HCT116 (cell line): Measurements from ENCODE around the gene DIO1. TPM values are rescaled to one million over a fixed set of nuclear protein-coding genes. Genes with fewer than 3 reads are reported as not detected.
A peak's percentile ranks its signal among the peaks of the same experiment; 100 is the strongest.

ENCODE experiments used
- ATAC-seq: fragments of 200-7000 bp; cut with Tn5 transposase; 2 replicates; pipeline ENCODE4 v1.9.1; 2020; ENCODE audit warnings: mild to moderate bottlenecking, moderate library complexity
- BruUV-seq: library from RNA; stranded (reverse); fragments of 400-500 nt; replicated peaks from 2 replicates; lab custom pipeline; 2021; lab: Mats Ljungman, UMichigan
- CTCF ChIA-PET: fragments of 300-600 bp; sonication (Branson Sonifier 250); formaldehyde crosslinking; loops from one replicate; lab custom pipeline; 2021; ENCODE audit warnings: antibody characterized with exemption; lab: Charles Lee
- POLR2A ChIA-PET: fragments of 300-600, 350-600 bp; sonication (Branson Sonifier 250); formaldehyde crosslinking; loops from one replicate; lab custom pipeline; 2021; ENCODE audit warnings: antibody characterized with exemption; lab: Charles Lee
- RAD21 ChIA-PET, 2 experiments: fragments of 300-600 bp; sonication (Branson Sonifier 250); formaldehyde crosslinking; loops; one replicate each; lab custom pipeline; 2023; ENCODE audit warnings: low total read pairs in 2 of 2; ENCODE audit not compliant: uncharacterized antibody in 2 of 2, unreplicated experiment in 2 of 2, low non-redundant PET in 1 of 2; lab: Charles Lee
- DNase-seq: peaks from one replicate; pipeline ENCODE4 v3.0.0-alpha.2; 2010; ENCODE audit warnings: low read depth, low spot score
- H2AFZ ChIP-seq: fragments of 200-600 bp; shearing (Covaris generic), sonication (generic); 2 replicates; pipeline ENCODE4 v1.6.1; 2017; ENCODE audit warnings: low read depth, mixed run types, mixed read lengths, antibody characterized with exemption, low read length; ENCODE audit not compliant: poor library complexity, severe bottlenecking
- H3K27ac ChIP-seq: 2 replicates; pipeline ENCODE4 v1.5.1; 2012; ENCODE audit warnings: low read depth, low read length
- H3K27me3 ChIP-seq: fragments of 200-600 bp; sonication (generic); 2 replicates; pipeline ENCODE4 v1.6.1; 2016; ENCODE audit warnings: mixed run types, low read length, mixed read lengths; ENCODE audit not compliant: insufficient read depth
- H3K36me3 ChIP-seq, 2 experiments: fragments of 200-500 bp in 1 of 2; fragments of 200-600 bp in 1 of 2; sonication (Bioruptor generic) in 1 of 2; sonication (generic) in 1 of 2; 2 replicates each; pipeline versions ENCODE4 v1.5.1 to v1.6.1; 2014 to 2016; ENCODE audit warnings: low read length in 2 of 2, inconsistent platforms in 1 of 2, mixed read lengths in 1 of 2, mixed run types in 1 of 2; ENCODE audit not compliant: insufficient read depth in 2 of 2, control insufficient read depth in 1 of 2
- H3K4me1 ChIP-seq, 2 experiments: fragments of 200-600 bp in 1 of 2; sonication (generic) in 1 of 2; 2 replicates each; pipeline versions ENCODE4 v1.5.1 to v1.6.1; 2012 to 2017; ENCODE audit warnings: low read length in 2 of 2, inconsistent platforms in 1 of 2, mild to moderate bottlenecking in 1 of 2, mixed read lengths in 1 of 2, mixed run types in 1 of 2, moderate library complexity in 1 of 2; ENCODE audit not compliant: insufficient read depth in 2 of 2, control insufficient read depth in 1 of 2
- H3K4me2 ChIP-seq: fragments of 200-600 bp; sonication (generic); 2 replicates; pipeline ENCODE4 v1.6.1; 2017; ENCODE audit warnings: mixed run types, low read length, mixed read lengths
- H3K4me3 ChIP-seq, 2 experiments: fragments of 200-600 bp in 1 of 2; sonication (generic) in 1 of 2; replicated peaks in 1 of 2; 2 replicates each; pipeline ENCODE4 v1.5.1; 2011 to 2016; ENCODE audit warnings: low read length in 2 of 2, control low read depth in 1 of 2, low read depth in 1 of 2, mild to moderate bottlenecking in 1 of 2, mixed read lengths in 1 of 2, mixed run types in 1 of 2
- H3K79me2 ChIP-seq: fragments of 200-600 bp; sonication (generic); 2 replicates; pipeline ENCODE4 v1.6.1; 2017; ENCODE audit warnings: mild to moderate bottlenecking, mixed run types, low read length, moderate library complexity, mixed read lengths; ENCODE audit not compliant: insufficient read depth
- H3K9ac ChIP-seq: fragments of 200-600 bp; sonication (generic); 2 replicates; pipeline ENCODE4 v1.6.1; 2016; ENCODE audit warnings: low read length, mixed read lengths
- H3K9me2 ChIP-seq: fragments of 200-600 bp; sonication (generic), shearing (Covaris generic); 2 replicates; pipeline ENCODE4 v1.6.1; 2017; ENCODE audit warnings: mixed run types, mild to moderate bottlenecking, moderate library complexity; ENCODE audit not compliant: insufficient read depth
- H3K9me3 ChIP-seq, 2 experiments: fragments of 200-500 bp in 1 of 2; fragments of 200-600 bp in 1 of 2; sonication (Bioruptor generic) in 1 of 2; sonication (generic) in 1 of 2; 2 replicates each; pipeline ENCODE4 v1.6.1; 2014 to 2017; ENCODE audit warnings: low read length in 2 of 2, mixed read lengths in 2 of 2, inconsistent platforms in 1 of 2, low read depth in 1 of 2, mild to moderate bottlenecking in 1 of 2, mixed run types in 1 of 2, moderate library complexity in 1 of 2; ENCODE audit not compliant: control insufficient read depth in 1 of 2, insufficient read depth in 1 of 2
- H4K20me1 ChIP-seq: fragments of 200-600 bp; sonication (generic), shearing (Covaris generic); 2 replicates; pipeline ENCODE4 v1.6.1; 2017; ENCODE audit warnings: mixed run types, mild to moderate bottlenecking, moderate library complexity; ENCODE audit not compliant: insufficient read depth
- EZH2 ChIP-seq: fragments of 200-600 bp; sonication (generic); IDR thresholded peaks from 2 replicates; pipeline ENCODE4 v1.6.1; 2017; ENCODE audit warnings: antibody characterized with exemption, mixed run types
- SP1 ChIP-seq: IDR thresholded peaks from 2 replicates; pipeline ENCODE4 v1.6.1; 2012; ENCODE audit warnings: low read depth
- intact Hi-C: fragments of 100-400 bp; cut with micrococcal nuclease; formaldehyde crosslinking; loops from 2 replicates; pipeline ENCODE4 v1.10.0; 2022
- total RNA-seq: library from RNA; stranded (reverse); gene quantifications from one replicate; pipeline ENCODE4 v1.2.1, GENCODE V29; 2021; ENCODE audit not compliant: unreplicated experiment
- TF ChIP-seq, protein P1 (sequence below): IDR thresholded peaks from 2 replicates; pipeline ENCODE4 v1.6.1; 2011; ENCODE audit warnings: mild to moderate bottlenecking, low read length, moderate library complexity; ENCODE audit not compliant: insufficient replicate concordance; ENCODE audit errors: extremely low read depth

Gene DIO1
- total RNA-seq, 1 experiment from 2014 or later: not detected

DNA sequence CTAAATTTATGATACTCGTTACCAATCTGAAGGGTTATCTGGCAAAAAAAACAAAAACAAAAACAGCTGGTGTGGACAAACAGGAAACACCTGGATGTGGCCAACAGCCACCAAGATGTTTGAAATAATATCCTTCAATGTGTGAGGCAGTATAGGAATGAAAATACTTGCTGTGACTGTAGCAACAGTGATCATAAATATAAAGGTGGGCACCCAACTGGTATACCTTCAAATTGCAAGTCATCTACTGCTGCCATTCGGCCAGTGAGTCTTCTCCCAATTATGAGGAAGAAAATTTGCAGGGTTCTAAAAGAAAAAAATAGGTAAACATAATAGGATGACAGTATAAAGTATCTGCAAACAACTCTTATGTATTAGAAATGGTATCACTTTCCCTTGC lies 5.3 kb upstream of the DIO1 start:
- H3K9ac ChIP-seq: peak overlapping the region; percentile 64
- intact Hi-C loops: loop anchor here (2.0 kb wide), 1 partner anchor 58 kb away; the partner anchor contains the start of gene LRRC42
- RAD21 ChIA-PET: no interaction called here
- H3K4me1 ChIP-seq: peaks cover 8 to 26% of the 10 kb centered on the region in 2 experiments
- no TSS peak for BruUV-seq
- H3K4me3 ChIP-seq: peak overlapping the region; percentile 86 to 92
- no peaks in the 10 kb centered on the region for H3K9me3 ChIP-seq
- no peaks in the 10 kb centered on the region for H3K79me2 ChIP-seq
- TF ChIP-seq, protein P1, sequence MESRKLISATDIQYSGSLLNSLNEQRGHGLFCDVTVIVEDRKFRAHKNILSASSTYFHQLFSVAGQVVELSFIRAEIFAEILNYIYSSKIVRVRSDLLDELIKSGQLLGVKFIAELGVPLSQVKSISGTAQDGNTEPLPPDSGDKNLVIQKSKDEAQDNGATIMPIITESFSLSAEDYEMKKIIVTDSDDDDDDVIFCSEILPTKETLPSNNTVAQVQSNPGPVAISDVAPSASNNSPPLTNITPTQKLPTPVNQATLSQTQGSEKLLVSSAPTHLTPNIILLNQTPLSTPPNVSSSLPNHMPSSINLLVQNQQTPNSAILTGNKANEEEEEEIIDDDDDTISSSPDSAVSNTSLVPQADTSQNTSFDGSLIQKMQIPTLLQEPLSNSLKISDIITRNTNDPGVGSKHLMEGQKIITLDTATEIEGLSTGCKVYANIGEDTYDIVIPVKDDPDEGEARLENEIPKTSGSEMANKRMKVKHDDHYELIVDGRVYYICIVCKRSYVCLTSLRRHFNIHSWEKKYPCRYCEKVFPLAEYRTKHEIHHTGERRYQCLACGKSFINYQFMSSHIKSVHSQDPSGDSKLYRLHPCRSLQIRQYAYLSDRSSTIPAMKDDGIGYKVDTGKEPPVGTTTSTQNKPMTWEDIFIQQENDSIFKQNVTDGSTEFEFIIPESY: no peak
- TF ChIP-seq SP1: no peak
- no peak for TF ChIP-seq EZH2
- H4K20me1 ChIP-seq: no peaks in the 10 kb centered on the region
- CTCF ChIA-PET: interaction anchor here (2.5 kb wide), 1 partner anchor 10 kb away, joined by 15 read pairs; no protein-coding TSS in a partner anchor
- no peaks in the 10 kb centered on the region for H3K36me3 ChIP-seq
- H3K4me2 ChIP-seq: peak overlapping the region; percentile 82
- H3K9me2 ChIP-seq: no peaks in the 10 kb centered on the region
- no peaks in the 10 kb centered on the region for H3K27me3 ChIP-seq
- no peak overlapping the region for H2AFZ ChIP-seq
- DNase-seq (no peak), ATAC-seq (no peak)
- POLR2A ChIA-PET: no interaction called here
- H3K27ac ChIP-seq: no peak overlapping the region
